Stimulated activated CD8-positive, alpha-beta memory T cell treated with anti-CD3 and anti-CD28 coated beads, Interleukin-12 subunit alpha, Interleukin-12 subunit beta, amount 100 ng/mL, for 4 hours (primary cell): ENCODE data around the gene ADAMTS8.
A peak's percentile ranks its signal among the peaks of the same experiment; 100 is the strongest.
"Not testable (repeated sequence)": the region's sequence is repeated elsewhere in the genome, so short reads cannot be mapped to it uniquely, and the experiment has no call there.

Experiments
- DNase-seq: peaks from one replicate; pipeline ENCODE4 v3.0.0-alpha.2; 2020; ENCODE audit warnings: low read depth

The ADAMTS8 gene

DNA sequence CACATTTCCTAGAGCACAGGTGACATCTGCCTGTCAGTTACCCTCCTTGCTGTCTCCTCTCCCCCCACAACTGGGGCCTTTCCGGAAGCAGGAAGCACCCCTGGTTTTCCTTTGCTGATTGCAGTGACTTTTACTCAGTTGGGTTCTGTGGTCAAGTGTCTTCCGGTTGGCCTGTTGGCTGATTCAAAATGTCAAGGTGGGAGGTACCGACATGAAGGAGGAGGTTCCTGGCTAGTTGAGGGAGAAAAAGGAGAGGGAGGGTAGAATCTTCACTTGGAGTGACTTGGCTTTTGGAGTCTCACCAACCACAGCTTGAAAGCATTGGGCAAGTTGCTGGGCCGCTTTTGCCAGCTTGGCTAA is 10.7 kb upstream of the ADAMTS8 start:
- DNase-seq, result no peak

DNA sequence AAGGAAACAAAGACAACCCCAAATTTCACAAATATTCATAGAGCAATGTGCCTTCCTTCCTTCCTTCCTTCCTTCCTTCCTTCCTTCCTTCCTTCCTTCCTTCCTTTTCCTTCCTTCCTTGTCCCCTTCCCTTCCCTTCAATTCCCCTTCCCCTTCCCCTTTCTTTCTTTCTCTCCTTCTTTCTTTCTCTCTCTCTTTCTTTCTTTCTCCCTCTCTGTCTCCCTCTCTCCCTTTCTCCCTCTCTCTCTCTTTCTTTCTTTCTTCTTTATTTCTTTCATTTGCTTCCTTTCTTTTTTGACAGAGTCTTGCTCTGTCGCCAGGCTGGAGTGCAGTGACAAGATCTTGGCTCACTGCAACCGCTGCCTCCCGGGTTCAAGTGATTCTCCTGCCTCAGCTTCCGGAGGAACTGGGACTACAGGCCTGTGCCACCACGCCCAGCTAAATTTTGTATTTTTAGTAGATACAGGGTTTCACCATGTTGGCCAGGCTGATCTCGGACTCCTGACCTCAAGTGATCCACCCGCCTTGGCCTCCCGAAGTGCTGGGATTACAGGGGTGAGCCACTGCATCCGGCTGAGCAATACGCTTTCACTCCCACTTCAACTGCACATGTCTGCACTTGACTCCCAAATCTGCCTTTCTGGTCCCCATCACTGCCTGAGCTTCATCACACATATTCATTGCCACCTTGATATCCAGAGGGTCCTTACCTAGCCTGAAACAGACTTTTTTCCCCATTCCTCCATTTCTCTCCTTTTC is 10.2 kb upstream of the ADAMTS8 start:
- not testable (repeated sequence) for DNase-seq

DNA sequence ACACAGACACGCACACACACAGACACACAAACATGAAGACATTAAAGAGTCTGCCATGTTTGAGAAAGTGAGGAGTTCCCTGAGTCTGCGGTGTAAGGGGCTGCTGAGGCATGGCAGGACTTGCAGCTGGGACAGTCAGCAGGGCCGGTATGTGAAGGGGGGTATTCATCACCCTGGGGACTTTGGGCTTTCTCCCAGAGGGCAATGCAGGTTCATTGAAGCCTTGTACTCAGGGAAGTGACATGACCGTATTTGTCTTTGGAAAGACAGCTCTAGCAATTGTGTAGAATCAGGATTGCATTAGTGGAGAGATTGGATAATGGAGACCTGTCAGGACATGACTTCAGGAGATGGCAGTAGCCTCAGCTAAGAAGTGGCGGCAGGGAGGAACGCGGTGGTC is 9.4 kb upstream of the ADAMTS8 start:
- no peak for DNase-seq

DNA sequence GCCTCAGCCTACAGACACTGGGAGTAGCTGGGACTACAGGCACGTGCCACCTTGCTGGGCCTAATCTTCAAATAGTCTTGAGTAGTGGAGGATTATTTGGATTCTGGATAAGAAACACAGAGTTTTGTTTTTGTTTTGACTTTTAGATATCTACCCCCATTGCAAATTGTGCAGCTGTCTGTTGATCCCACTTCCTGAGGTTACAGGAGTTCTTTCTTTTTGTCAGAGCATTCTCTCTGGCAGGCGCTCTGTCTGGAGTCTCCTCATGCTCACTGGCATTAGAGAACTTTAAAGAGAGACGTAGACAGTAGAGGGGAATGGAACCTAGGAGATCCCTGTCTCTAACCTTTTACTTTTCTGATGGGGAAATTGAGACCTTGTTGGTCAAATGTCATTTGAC is 7.8 kb upstream of the ADAMTS8 start:
- DNase-seq, result no peak

DNA sequence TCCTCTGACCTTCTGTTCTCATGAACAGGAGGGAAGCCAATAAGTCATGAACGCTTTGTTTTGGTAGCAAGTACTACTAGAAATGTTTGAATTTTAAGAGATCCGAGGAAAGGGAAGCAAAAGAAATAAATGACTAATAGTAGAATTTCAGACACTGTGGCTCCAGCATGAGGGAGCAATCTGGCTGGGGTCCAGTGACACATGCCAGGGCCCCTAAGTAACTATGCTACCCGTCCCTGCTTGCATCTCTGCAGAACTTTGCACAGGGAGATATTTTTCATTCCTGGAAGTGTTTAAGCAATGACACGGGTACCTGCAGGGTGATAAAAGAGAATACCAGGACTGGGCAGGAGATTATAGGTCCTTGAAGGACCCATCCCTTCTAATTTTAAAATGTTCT is 7.3 kb upstream of the ADAMTS8 start:
- no peak for DNase-seq

DNA sequence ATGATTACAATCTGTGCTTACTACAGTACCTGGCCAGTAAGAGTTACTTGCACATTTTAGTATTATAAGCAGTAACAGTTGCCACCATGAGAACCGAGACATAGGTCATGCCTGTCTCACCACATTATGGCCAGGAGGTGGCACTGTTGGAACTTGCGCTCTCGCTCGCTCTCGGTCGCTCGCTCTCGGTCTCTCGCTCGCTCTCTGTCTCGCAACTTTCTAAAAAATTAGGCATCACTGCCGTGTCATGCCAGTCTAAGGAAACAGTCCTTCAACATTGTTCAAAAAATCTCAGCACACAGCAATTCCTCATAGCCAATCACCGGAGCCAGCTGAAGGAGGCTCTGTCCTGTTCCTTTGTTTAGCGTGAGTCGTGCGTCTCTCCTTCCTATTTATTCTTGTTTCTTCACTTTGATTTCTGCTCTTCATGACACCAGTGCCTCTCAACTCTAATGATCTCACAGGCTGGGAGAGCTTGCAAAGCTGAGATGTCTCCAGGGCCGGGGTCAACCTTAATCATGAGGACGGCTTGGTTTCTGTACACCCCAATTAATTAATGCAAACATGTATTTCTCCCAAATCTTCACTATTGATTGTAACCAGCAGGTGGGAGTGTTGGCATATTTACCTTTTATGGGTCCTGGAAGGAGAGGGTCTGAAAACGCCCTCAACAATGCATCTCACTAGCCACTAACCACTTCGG is 6.3 kb upstream of the ADAMTS8 start:
- peak; percentile 24 for DNase-seq

DNA sequence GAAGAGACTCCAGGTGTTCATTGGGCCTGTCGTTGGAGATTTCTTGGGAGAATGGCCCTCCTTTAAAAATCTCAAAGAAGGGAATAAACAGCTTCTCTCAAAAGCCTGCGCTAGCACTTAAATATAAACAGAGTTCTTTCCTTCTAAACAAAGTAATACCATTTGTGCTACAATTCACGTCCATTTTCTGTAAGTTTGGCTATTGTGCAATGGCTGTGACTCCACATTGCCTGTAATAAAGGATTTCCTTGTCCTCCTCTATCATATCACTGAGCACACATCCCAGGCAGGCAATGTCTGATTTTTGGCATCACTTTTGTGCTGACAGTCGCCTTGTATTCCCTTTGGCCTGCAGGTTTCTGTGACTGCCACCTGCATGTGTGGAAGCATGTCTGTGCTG is 4.9 kb upstream of the ADAMTS8 start:
- DNase-seq, result no peak

DNA sequence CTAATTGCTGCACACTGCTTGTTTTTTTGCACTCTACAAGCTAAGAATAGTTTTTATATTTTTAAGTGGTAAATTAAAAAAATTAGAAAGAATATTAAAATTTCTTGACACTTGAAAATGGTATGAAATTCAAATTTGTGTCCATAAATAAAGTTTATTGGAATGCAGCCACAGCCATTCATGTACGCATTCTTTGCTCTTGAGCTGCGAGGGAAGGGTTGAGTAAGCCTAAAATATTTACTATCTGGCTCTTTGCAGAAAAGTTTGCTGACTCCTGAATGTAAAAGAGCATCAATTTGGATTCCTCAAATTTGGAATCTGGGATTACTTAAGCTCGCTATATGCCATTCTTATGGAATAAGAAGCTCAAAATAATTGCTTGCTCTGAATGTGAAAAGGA is 3.4 kb upstream of the ADAMTS8 start:
- DNase-seq, result no peak

DNA sequence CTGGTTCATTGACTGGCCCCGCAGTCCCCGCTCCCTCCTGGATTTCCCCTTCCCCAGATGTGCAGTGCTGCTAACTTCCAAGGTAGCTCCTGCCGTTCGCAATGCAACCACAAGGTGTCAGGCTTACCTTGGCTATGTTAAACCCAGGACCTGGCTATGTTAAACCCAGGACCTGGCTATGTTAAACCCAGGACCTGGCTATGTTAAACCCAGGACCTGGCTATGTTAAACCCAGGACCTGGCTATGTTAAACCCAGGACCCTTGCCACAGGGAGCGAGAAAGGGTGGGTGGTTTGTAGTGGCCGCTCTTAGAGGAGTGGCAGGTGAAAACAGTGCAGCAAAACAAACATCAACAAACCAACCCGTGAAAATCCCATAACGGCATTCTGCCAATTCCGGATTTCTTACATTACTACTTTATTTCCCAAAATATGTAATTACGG is 2.9 kb upstream of the ADAMTS8 start:
- peak; percentile 16 for DNase-seq

DNA sequence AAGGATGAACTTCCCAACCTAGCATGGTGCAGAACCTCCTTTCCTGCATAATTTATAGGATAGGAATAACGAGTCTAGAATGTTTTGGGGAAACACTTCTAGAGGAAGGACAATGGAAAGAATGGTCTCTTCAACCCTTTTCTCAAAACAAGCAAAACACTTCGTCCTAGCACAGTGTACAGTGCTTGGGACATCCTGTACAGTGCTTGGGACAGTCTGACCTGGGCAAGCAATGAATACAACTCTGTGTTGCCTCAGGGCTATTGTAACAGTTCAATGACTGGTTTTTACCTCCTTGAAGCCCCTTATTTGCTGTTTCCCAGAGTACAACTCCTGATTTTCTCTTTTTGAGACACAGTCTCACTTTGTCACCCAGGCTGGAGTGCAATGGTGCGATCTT is 1.6 kb upstream of the ADAMTS8 start:
- DNase-seq, result no peak

DNA sequence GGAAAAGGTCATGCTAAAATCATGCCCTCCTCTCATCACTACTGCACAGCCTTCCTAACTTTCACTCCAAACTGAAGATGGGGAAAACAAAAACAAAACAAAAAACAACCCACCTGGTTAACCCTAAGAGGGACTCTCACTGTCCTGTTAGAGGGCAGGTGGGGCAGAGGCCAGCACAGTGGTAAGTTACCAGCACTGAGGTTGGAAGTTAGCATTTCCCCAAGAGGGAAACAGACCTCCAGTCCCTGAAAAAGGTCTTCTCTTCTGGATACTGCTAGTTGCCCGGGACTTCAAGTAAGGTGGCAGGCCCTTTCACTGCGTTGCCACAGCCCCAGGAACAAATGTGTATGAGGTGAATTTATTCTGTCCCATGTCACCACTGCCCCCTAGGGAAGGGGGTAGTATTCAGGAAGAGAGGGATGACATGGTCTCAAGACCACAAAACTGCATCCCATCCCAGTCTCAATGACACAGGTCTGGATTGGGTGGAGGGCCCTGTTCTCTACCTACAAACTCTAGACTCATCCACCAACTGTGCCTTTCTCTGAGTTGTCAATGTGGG is 792 bp upstream of the ADAMTS8 start:
- DNase-seq, result no peak

DNA sequence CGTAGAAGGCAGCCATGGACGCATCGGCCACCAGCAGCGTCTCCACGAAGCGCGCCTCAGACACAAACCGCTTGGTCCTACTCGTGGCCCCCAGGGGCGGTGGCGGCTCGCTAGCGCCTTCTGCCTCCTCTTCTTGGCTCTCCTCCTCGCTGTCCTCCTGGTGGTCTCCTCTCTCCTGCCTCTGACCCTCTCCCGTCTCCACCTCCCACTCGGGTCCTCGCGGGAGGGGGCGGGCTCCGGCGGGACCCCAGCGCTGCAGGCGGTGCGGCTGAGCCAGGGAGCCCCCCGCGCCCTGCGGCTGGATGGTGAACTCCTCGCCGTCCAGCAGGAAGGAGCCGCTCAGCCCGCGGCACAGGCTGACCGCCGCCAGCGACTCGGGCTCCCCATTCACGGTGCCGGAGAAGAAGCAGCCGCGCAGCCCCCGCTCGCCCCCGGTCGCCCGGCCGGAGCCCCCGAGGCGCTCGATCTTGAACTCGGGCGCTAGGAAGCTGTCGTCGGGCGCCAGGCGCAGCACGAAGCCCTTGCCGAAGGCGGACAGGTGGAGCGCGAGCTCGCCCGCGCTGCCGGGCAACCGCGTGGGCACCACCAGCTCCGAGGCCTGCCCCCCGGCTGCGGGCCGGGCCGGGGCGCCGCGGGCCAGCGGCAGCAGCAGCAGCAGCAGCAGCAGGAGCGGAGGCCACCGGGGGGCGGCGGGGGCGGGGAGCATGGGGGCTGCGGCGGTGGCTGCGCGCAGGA is 661 bp downstream of the ADAMTS8 start:
- no peak for DNase-seq

DNA sequence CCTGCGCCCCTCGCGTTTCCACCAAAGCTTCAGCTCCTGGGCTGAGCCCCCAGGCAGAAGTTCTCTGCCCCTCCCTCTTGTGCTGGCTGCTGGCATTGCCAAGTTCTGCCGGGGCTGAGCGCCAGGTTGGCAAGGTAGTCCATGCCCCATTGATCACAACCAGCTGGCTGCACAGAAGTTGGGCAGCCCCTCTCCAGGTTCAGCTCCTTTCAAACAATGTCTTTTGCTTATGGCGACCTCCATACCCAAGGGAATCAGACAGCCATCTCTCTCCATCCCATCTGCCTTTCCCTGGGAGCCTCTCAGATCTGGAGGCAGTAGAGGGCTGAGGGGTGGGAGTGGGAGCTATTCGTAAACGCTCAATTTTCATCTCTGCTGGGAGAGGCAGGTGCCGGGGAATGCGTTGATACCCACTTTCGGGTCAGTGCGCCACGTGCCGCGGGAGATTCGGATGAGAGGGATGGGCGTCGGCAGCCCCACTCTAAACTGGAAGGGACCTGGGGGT is 1.5 kb downstream of the ADAMTS8 start:
- DNase-seq, result no peak

DNA sequence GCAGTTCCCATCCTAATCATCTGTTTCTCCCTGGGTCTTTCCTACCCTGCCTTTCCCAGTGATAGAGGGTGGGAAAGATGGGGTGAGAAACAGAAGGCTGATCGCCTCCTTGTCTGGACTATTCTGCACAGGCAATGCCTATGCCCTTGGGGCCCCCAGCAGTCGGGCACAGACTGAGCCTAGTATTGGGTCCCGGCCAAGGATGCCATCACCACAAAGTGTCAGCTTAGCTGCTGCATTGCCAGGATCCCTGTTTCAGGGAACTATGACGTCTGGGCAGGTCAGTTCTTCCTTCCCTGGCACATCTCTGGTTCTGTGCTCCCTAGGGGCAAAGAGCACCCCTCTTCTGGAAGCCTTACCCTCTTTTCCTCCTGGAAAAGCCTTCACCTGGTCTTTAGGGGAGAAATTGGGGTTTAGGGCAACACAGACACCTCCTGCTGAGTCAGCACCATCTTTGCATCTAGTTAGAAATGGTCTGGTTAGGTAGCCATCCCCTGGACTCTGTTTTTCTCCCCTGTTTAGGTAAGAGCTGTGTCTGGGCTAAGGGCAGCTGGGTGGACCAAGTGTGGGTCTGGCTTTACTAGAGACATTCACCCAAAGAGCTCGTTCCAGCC is 2.1 kb downstream of the ADAMTS8 start:
- DNase-seq, result no peak

DNA sequence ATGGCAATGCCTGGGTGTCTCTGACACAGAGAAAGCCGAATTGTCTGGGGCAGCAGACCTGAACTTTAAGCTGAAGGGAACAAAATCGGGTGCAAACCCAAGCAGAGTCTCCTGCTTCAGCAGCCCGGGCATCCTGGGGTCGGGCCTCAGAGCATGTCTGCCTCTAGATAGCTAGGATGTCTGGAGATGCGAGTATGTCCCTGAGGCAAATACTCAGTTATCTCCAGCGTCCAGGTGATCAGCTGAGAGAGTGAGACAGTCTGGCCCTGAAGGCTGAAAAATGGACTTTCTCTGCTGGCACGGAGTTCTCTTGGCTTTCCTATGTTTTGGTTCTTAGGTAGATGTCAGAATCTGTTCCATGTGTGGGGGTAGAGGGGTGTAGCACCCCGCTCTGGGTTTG is 3.3 kb downstream of the ADAMTS8 start:
- DNase-seq, result no peak

DNA sequence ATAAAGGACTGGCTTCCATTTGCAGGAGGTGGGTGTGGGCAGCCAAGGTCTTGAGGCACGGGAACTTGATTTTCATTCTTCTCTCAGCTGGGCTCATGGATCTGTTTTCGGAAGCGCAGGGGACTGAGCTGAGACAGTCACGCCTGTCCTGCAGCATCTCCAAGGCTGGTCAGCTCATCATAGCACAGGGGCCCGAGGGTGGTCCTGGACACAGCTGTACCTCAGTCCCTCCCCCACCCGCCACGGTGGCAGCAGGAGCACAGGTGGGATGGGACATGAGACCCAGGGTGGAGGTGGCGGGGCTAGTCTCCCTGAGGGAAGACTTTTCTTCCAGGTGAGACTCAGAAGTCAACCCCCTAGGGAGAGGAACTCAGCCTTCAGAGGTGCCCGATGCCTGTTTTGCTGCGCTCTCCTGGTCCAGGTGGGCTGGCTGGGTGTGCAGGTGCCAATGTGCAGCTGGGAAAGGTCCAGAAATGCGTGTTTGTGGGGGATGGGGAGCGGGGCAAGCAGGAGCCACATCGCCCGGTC is 3.7 kb downstream of the ADAMTS8 start:
- no peak for DNase-seq

DNA sequence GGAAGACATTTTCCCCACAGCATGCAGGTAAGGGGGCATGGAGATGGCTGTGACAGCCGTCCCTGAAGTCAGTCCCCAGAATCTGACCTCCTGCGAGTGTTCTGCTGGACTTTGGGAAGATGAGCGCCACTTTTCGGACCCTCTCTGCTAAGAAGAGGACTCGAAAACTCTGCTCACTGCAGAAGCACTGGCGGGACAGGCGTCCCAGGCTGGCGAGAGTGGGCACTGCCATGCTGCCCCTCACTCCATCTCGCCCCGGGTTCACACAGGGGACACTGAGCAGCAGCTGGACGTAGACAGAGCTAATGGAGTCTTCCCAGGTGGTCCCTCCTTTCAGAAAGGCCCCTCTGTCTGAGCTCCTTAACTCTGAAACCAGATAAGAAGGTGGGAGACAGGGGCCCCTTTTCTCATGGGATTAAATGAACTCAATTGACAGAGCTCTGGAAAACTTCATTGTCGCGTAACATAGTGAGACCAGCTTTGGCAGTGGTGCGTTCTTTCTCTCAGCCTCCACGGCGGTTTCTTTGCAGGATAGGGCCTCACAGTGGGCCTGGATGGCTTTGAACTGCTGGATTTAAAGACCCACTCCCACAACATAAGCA is 4.8 kb downstream of the ADAMTS8 start:
- no peak for DNase-seq

DNA sequence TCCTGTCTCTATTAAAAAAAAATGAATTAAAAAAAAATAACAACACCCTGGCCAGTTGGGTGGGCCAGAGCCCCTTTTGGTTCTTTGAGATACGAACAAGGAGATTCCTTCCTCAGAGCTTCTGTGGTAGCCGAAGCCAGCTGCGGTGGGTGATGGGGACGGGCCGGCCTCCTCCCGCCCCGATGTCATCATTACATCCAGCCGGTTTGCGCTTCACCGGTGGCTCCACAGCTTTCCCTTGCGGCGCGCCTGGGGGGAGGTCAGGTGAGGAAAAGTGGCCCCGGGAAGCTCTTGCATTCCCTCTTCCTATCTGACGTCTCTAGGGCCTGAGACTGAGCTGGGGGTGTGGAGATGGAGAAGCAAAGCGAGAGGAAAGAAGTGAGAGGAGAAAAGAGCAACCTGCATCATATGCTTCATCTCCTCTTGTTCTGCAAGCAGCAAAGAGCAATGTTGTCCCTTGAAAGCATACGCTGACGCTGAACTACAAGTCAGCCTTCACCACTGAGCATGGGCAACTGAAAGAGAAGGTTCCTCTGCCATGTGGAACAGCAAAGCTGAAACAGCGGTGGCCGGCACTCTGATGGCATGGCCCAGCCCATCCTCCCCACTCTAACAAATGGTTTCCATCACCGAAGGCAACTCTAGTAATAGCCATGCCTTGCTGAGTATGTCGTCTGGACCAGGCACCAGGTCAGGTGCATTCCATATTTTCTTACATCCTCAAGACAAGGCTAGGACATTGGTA is 6.0 kb downstream of the ADAMTS8 start:
- no peak for DNase-seq

DNA sequence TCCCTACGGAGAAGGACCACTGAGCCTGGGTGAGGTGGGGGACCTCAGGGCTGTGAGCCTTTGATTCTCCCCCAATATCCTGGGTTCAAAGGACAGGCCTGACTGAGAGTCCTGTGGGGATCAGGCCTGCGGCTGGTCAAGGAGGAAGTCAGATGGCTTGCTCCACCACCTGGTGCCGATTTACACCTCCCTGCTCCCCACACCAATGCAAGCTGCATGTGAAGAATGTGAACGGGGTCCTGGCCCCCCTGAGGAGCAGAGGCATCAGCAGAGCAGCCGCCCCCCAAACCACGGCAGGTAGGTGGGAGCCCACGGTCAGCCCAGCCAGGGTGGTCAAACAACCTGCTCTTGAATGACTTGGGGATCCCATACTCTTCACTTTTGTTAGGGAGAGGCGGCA is 6.7 kb downstream of the ADAMTS8 start:
- DNase-seq, result no peak

DNA sequence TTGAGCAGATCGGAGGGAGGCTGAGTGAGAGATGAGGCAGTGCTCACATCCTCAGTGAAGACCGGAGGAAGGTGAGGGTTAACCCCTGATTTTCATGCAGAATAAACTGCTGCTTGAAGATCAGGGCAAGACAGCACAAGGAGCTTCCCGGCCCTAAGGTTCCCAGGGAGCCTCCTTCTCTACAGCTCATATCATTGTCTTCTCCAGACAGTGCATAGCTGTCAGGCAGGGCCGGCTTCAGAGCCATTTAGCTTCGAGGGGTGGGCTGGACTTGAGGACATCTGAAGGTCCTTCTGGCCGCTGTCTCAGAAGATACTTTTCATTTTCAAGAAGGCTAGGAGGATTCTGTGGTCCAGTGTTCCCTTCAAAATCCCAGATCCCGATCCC is 7.2 kb downstream of the ADAMTS8 start:
- DNase-seq, result no peak
